NCI-H2029 treated with DMSO at 0.1 percent for 48 hours (cell line): ENCODE results near the gene BAHCC1.
"Not testable (repeated sequence)": the region's sequence is repeated elsewhere in the genome, so short reads cannot be mapped to it uniquely, and the experiment has no call there.

Experiments used
- DNase-seq: peaks from one replicate; lab custom pipeline; 2025; lab: John Stamatoyannopoulos, UW

BAHCC1 gene

GRCh38 chr17:81413497-81414135 is 18.4 kb downstream of the BAHCC1 start:
- DNase-seq = no peak

DNA sequence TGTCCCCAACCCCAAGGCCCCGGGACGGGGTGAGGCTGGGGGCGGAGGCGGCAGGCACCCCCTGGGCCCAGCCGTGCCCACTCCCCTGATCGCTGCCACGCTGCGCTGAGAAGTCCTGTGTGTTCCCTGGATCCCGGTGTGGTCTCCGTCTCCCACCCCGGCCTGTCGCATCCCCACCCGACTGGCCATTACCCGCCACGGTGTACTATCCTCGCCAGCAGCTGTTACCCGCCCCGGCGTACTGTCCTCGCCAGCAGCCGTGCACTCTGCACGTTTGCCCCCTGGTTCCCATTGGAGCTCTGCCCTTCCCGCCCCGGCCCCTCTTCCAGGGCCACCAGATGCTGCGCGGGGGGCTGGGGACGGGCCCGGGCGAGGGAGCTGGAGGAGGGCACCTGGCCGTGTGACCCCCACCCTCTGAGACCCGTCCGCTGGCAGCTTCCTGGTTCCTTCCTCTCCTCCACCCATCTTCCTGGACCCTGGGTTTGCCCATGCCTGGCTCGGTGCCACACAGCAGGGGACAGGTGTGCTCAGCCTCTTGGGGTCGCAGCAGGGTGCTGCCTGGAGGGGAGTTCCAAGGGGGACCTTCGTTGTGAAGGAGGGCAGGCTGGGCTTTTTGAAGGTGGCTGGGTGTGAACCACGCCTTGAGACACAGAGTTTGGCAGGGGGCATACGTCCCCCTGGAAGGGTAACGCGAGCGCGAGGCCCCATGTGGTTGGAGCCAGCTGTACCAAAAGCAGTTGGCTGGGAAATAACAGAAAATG is 19.7 kb downstream of the BAHCC1 start:
- no peak for DNase-seq

- no peak for DNase-seq
These were observed 20.4 kb downstream of the BAHCC1 start for GRCh38 chr17:81415681-81416080.

- no peak for DNase-seq
These were observed 21.4 kb downstream of the BAHCC1 start for GRCh38 chr17:81416612-81417011.

GRCh38 chr17:81417049-81417878 is 22.0 kb downstream of the BAHCC1 start:
- DNase-seq = no peak

- no peak for DNase-seq
These were observed 22.8 kb downstream of the BAHCC1 start for GRCh38 chr17:81417879-81418709.

DNA sequence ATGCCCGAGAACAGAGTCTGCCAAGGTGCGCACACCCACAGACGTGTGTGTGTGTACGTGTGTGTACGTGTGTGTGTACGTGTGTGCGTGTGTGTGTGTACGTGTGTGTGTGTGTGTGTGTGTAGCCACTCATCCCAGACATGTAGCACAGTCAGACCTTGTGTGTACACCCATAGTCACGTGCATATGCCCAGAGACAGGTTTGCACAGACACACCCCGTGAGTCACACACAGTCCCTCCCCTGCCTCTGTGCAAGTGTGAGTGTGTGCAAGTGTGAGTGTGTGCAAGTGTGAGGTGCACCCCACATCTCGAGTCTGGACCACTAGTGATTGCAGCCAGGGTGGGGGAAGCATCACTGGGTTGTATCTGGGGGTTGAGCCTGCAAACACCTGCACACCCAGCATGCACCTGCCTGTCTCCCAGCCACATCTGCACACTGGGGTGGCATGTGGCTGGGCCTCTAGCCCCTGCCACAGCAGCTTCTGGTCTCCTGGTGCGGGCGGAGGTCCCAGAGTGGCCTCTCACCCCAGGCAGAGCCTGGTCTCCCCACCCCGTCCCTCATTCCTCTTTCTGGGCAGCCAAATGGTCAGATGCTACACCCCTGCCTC is 23.6 kb downstream of the BAHCC1 start:
- DNase-seq = no peak

GRCh38 chr17:81419319-81419885 is 24.1 kb downstream of the BAHCC1 start:
- no peak for DNase-seq

GRCh38 chr17:81419886-81420768 is 24.9 kb downstream of the BAHCC1 start:
- DNase-seq = no peak

GRCh38 chr17:81420769-81421462 is 25.7 kb downstream of the BAHCC1 start:
- DNase-seq = no peak

GRCh38 chr17:81422776-81423697 is 27.8 kb downstream of the BAHCC1 start:
- DNase-seq = no peak

DNA sequence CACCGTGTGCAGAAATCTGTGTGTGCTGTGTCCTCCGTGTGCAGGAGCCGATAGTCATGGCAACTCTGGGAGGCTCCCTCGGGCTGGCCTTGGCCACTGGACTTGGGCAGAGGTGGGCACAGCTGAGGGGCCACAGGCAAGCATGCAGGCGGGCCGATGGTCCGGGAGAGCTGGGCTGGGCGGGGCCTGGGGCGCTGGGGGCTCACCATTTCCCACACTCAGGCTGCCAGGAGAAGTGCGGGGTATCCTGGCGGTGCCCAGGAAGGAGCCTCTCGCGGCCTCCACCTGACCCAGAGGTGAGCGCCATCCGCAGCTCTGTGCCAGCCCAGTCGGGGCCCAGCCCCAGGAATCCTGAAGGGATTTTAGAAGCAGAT is 28.4 kb downstream of the BAHCC1 start:
- DNase-seq = no peak

DNA sequence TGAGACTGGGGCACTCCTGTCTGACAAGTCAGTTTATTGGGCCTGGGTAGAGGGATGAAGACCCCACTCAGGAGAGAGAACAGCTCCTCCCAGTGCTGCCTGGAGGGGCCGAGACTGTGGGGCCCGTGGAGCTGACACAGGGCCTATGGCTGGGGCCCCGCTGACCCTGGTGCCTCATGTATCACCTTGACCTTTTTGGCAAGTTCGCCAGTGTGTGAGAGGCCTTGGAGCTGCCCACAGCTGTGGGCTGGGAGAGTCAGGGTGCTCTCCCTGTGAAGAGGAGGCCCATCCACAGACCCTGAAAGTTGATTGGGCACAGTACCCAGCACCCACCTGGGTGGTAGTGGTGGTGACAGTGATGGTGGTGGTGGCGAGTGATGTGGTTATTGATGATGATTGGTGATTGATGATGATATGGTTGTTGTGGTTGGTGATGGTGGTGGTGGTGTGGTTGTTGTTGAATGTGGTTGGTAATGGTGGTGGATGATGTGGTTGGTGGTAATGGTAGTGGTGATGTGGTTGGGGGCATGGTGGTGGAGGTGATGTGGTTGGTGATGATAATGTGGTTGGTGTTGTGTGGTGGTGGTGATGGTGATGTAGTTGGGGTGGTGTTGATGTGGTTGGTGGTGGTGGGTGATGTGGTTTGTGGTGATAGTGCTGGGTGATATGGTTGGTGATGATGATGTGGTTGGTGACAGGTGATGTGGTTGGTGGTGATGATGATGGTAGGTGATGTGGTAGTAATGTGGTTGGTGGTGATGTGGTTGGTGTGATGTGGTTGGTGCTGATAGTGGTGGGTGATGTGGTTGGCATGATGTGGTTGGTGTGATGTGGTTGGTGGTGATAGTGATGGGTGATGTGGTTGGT is 29.1 kb downstream of the BAHCC1 start:
- no peak for DNase-seq

GRCh38 chr17:81425041-81425440 is 29.8 kb downstream of the BAHCC1 start:
- not testable (repeated sequence) for DNase-seq

DNA sequence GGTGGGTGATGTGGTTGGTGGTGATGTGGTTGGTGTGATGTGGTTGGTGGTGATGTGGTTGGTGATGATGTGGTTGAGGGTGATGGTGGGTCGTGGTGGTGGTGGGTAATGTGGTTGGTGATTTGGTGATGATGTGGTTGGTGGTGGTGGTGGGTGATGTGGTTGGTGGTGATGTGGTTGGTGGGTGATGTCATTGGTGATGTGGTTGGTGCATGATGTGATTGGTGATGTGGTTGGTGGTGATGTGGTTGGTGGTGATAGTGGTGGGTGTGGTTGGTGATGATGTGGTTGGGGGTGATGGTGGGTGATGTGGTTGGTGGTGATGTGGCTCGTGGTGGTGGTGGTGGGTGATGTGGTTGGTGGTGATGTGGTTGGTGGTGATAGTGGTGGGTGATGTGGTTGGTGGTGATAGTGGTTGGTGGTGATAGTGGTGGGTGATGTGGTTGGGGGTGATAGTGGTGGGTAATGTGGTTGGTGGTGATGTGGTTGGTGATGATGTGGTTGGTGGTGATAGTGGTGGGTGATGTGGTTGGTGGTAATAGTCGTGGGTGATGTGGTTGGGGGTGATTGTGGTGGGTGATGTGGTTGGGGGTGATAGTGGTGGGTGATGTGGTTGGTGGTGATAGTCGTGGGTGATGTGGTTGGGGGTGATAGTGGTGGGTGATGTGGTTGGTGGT is 30.6 kb downstream of the BAHCC1 start:
- DNase-seq = not testable (repeated sequence)

DNA sequence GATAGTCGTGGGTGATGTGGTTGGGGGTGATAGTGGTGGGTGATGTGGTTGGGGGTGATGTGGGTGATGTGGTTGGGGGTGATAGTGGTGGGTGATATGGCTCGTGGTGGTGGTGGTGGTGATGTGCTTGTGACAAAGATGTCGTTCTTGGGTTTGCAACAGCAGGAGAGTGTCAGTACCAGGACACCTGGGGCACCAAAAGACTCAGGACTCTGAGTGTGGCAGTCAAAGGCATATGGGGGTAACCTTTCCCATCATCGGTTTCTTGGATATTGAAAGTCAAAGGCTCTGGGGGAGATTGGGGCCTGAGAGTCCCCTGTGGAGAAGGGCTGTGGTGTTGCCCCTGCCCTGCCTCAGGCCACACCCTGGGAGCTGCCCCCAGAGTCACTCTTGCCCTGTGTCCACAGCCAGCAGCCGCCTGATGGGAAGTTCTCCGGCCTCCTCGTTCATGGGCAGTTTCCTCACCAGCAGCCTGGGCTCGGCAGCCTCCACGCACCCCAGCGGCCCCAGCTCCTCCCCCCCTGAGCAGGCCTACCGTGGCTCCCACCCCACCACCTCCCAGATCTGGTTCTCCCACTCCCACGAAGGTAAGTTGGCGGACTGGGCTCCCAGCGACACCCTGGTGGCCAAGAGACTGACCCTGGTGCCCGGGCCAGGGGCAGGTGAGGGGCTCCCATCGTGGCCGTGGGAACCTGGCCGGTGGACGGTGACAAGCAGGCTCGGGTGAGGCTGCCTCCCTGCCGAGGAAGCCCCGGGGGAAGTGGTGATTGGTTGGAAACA is 31.3 kb downstream of the BAHCC1 start:
- DNase-seq = no peak
